RWPE1 (cell line): Measurements from ENCODE around the gene OMD.
A peak's percentile ranks its signal among the peaks of the same experiment; 100 is the strongest.

Experiments
- CTCF ChIA-PET: fragments of 350-600 bp; sonication (Branson Sonifier 250); formaldehyde crosslinking; extraction: SDS; loops from one replicate; lab custom pipeline; 2021; lab: Yijun Ruan, JAX
- POLR2A ChIA-PET: fragments of 400-600 bp; formaldehyde crosslinking; extraction: SDS; loops from one replicate; lab custom pipeline; 2020; ENCODE audit warnings: antibody characterized with exemption; ENCODE audit not compliant: low non-redundant PET; lab: Yijun Ruan, JAX
- DNase-seq: peaks from one replicate; pipeline ENCODE4 v3.0.0; 2012; ENCODE audit warnings: low spot score
- H3K27ac ChIP-seq: fragments of 450-650 bp; 2 replicates; pipeline ENCODE4 v1.5.1; 2017
- CTCF ChIP-seq: fragments of 450-650 bp; conservative IDR thresholded peaks from 2 replicates; pipeline ENCODE4 v1.5.1; 2017; ENCODE audit warnings: low read depth, mild to moderate bottlenecking

Gene OMD

DNA sequence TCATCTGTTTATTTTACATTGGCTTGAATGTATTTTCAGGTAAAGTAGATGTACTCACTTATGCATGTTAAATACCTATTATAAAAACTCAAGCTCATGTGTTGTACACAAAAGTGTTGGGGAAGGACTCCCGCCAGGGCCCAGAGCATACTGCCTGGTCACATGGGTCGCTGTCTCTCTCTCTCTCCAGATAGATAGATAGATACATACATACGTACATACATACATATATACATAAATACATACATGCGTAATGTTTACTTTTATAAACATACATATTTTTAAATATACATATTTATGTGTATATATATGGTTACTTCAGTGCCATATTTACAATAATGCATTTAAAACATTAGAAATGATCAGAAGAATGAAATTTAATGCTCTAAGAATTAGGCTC is 33.3 kb upstream of the OMD start:
- CTCF ChIA-PET = no interaction called here

DNA sequence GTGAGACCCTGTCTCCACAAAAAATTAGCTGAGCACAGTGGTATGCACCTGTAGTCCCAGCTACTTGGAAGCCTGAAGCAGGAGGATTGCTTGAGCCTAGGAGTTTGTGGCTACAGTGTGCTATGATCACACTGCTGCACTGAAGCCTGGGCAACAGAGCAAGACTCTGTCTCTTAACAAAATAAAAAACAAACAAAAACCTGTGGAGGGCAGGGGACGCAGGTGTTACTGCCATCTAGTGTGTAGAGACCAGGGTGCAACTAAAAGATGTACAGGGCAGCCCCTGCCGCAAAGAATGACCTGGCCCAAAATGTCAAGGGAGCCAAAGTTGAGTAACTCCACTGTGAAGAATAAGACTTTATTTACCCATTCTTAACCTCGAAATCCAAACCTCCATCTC is 30.9 kb upstream of the OMD start:
- ChIA-PET POLR2A (no interaction called here), CTCF (interaction anchor here (0.6 to 1.0 kb wide), 6 partner anchors 48 to 1000 kb away, joined by 3 to 6 read pairs (median 4); no protein-coding TSS in a partner anchor)
- TF ChIP-seq CTCF = peak; percentile 39; the same call in 1 of the 2 replicates
- peak; percentile 35 for DNase-seq
- no peak overlapping the region for H3K27ac ChIP-seq

More for the DNA sequence above, 33.3 kb upstream of the OMD start:
- POLR2A ChIA-PET = no interaction called here
- no peak for TF ChIP-seq CTCF
- no peak overlapping the region for H3K27ac ChIP-seq
- DNase-seq = no peak

DNA sequence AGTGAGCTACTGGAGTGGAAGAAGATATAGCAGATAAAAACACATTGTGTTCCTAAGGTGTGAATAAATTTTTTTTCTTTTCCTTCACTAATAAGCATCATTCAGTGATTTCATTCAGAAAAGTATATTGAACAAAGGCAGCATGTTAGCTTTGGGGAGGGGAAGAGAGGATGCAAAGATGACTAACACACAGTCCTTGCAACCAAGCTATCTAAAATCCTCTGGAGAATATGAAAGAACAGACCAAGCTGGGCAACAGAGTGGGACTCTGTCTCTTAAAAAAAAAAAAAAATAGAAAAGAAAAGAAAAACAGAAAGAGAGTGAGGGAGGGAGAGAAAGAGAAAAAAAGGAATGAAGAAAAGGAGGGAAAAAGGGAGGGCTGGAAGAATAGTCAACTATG is 22.3 kb upstream of the OMD start:
- ChIA-PET CTCF (interaction anchor here (0.6 to 0.8 kb wide), 3 partner anchors 95 to 308 kb away, joined by 3 to 5 read pairs (median 4); no protein-coding TSS in a partner anchor), POLR2A (no interaction called here)
- no peak for TF ChIP-seq CTCF
- no peak for DNase-seq
- H3K27ac ChIP-seq = no peak overlapping the region

DNA sequence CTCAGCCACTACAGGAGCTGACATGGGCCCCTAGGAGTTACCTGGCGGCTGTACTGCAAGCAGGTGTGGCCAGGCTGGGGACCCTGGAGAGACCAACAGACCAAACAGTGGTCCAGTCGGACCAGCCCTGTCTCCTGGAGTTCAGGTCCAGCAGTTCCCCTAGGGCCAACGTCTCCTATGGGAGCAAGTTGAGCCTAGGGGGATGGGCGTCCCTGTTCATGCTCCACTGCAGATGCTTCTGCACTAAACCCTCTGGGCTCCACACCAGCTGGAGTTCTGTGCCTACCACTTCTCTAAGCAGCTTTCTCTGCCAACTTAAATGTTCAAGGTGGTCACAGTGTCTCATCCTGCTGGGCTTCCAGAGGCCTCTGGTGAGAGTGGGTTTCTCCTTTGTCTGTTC is 20.6 kb upstream of the OMD start:
- no peak for DNase-seq
- no peak for TF ChIP-seq CTCF
- POLR2A ChIA-PET = no interaction called here
- H3K27ac ChIP-seq = no peak overlapping the region
- CTCF ChIA-PET = interaction anchor here (0.8 kb wide), 1 partner anchor 12 kb away, joined by 7 read pairs; no protein-coding TSS in a partner anchor

GRCh38 chr9:92440751-92441046 is 16.4 kb upstream of the OMD start:
- DNase-seq = no peak
- no peak for TF ChIP-seq CTCF
- ChIA-PET POLR2A (no interaction called here), CTCF (interaction anchor here (0.6 kb wide), 2 partner anchors 8 to 165 kb away, joined by 3 to 8 read pairs; no protein-coding TSS in a partner anchor)
- H3K27ac ChIP-seq = no peak overlapping the region

- DNase-seq = peak; percentile 96
- ChIA-PET CTCF (interaction anchor here (0.6 to 1.3 kb wide), 4 partner anchors 8 to 241 kb away, joined by 3 to 8 read pairs (median 4); no protein-coding TSS in a partner anchor), POLR2A (no interaction called here)
- TF ChIP-seq CTCF = no peak
- no peak overlapping the region for H3K27ac ChIP-seq
These were observed 15.9 kb upstream of the OMD start for GRCh38 chr9:92439921-92440750.
